ENCODE data around the gene PCNA.
"Not testable (repeated sequence)": the region's sequence is repeated elsewhere in the genome, so short reads cannot be mapped to it uniquely, and the experiment has no call there.

PCNA gene

DNA sequence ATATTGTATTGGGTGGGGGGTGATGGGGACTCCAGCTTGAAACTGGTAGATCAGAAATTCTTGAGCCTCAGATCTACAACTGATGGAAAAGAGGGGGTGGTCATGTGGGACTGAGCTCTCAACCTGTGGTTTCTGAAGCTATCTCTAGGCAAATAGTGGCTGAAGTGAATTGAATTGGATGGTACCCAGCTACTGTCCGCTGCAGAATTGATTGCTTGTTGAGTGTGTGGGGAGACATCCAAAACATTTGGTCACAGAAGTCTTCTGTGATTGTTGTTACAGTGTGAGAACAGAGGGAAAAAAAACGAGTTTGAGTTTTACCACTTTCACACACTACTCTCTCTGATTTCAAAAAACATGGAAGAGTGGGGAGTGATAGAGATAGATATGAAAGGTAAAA, 21.9 kb upstream of the PCNA start:
- no peak for DNase-seq

DNA sequence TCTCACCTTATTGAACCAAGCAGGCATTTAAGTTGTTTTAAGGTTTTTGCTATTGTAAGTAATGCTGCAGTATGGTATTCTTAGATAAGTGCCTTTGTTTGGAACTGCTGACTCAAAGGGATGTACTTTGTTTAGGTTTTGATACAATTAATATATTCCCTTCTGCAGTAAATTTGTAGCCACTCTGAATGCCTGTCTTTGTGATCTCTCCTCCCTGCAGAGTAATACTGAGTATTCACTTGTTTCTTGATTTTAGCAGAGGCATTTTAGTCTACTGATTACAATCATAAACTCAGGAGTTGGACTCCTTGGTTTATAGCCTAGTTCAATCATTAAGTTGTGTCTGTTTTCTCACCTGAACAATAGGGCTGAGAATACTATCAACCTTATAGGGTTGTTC, 20.4 kb upstream of the PCNA start:
- DNase-seq: no peak

DNA sequence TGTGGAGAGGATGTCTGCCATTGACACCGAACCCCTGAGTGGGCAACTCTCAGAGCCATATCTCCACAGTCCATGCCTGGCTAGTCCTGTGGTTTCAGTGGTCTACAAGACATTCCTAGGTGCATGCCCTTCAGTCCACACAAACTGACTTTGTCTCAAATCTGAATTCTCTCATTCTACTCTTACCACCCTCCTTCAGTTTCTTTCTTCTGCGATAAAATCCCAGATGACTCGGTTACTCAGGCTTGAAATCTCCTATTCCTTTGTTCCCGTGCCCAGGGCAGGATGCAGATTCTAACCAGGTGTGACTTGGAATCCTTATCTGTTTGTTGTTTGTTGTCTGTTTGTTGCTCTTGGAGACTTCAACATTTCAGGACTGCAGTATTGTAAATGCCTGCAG, 16.3 kb upstream of the PCNA start:
- no peak for DNase-seq

DNA sequence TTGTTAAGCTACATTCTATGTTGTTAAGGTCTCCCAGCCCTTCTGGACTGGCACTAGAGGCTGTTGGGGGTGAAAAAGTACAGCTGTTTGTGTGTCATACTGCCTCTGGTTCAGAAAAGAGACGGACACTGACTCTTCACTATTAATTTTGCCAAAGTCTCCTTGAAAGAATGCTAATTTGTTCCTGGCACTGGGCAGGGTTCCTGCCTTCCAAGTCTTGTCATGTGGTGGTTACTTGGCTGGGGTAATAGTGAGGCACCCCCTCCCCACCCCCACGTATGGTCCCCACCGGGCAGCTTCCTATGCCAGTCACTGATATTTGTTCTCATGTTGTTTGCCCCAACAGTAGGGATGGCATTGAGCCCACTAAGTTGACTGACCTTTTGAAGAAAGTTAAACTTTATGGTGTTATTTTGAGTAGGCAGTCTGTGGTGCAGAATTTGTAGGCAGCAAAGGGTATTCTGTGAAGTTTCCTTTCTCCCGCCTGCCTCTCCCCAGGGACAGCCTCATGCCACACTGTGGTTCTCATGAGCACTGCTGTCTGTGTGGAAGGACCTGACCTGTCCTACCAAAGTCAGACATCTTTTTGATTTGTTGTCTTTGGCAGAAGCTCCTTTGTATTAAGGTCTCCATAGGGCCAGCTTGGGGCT, 15.7 kb upstream of the PCNA start:
- DNase-seq: no peak

DNA sequence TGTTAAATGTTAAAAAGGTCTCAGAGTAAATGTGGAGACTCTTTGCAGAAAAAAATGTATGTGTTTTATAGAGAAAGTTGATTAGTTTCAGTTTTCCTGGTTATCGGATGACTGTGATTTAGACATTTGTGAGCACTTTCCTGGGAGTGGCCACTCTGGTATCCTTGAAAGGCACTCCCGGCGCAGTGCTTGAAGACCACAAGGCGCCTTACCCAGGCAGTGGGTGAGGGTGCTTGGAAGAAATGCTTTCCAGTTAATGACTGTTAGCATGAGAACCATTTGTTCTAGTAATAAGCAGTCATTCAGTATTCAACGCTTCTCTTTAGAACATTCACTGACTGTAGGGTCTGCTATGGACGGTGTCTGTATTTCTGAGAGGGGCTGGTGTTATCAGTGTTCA, 14.2 kb upstream of the PCNA start:
- DNase-seq: no peak

DNA sequence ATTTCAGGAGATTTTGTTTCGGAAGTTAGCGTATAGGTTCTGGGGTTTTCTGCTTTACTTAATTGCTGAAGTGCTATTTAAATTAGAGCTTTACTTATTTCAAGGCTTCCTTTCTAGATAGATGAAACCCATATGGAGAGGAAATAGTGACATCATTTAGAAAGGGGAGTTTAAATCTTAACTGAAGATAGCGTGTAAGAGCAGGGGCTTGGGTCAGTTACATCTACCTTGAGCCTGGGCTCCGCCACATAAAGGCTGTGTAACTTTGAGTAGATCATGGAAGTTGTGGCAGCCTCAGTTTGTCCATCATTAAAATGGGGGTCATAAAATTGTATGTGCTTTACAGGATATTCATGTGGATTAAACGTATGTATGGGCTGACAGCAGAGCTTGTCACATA, 11.7 kb upstream of the PCNA start:
- DNase-seq: no peak

DNA sequence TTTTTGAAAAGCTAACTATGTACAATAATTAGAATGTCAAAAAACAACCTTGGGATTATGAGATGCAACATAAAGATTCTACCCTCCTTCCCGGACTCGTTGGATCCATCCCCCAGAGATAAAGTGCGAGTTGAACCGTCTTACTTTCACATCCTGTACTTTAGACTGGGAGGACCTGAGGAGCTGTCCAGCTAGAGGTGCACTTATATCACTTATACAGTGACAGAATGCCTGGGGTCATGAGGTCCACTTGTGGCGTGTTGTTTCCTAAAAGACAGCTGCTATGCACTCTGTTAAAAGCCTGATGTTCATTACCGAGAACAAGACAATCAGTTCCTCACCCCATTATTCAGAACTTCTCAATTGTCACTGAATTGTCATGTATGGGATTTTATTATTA, 9.1 kb upstream of the PCNA start:
- DNase-seq: no peak

DNA sequence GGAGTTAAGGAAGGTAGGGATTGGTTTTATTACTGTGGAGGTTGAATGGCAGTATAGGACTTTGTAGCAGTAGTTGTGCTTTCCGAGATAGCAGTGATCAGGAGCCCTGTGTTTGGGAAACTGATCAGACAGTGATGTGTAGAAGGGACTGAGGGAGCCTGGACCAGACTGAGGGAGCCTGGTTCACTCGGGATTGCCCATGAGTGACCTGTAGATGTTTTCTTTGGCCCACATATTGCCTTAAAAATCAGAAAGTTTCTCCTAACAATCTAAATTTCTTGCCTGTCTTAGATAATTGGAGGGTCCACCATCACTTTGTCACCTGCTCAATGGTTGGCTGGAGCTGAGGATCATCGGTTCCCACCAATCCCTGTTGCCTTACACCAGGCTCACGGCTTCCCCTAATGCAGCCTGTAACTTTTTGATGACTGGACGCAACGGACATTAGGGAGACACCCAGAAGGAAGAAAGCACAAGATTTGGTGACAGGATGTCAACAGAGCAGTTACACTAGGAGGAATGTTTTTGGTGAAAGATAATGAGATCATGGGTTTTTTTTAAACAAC, 8.2 kb upstream of the PCNA start:
- no peak for DNase-seq

DNA sequence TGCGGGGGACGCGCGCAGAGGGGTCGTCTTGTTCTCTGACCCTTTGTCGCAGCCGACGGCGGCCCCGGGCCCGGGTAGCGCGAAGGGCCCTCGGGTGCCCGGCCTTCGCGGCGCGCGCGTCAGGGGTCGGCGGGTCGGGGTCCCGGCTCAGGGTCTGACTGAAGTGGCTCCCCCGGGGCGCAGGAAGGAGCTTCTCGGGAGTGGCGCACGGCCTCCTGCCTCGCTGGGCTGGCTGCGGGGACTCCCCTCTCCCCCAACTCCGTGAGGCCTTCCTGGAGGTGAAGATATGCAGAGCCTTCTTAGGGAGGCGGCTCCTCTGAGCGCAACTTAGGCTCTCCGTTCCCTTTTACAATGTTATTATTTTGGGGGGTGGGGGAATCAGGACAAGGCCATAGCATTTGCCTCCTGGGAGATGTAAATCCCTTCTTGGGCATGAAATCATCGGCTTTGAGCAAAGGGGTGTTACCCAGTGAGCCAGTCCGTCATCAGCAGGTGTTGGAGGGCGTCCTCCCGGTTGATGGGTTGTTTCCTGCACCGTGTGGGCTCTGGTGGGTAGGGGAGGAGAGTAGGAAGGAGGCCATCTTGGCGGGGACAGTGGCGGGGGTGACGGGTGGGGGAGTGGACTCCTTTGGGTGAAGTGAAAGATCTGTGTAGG, 7.6 kb upstream of the PCNA start:
- DNase-seq: peak; percentile 81

DNA sequence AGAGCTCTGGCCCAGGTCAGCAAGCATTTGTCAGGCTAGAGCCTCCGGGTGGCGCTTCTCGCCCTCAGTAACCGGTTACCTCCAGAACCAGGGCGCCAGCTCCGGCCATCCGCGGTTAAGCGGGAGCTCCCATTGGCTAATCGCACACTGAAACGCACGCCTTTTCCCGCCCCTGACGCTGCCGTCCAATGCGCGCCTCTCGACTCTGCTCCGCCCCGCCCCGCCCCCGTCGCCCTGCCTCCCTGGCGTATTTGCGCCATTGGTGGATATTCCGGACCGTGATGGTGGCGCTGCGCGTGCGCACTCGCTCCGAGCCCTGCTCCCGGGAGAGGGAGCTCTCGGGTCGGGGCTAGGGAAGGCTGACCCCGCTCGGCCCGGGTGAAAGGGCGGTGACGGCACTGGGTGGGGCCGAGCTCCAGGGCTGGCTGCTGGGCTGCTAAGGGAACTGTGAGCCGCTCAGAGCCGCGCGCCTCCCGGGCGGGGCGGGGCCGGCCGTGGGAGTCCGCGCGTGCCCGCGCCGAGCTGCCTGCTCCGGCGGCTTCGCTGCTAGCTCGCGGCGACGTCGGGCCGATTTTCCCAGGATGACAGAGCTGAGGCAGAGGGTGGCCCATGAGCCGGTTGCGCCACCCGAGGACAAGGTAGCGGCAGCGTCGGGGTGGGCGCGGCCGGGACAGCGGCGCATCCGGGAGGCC, 6.9 kb upstream of the PCNA start, which contains the start of gene CDS2:
Gene CDS2, plus strand, starts transcription at position 497 of the 692 bp plus-strand sequence. Its CDS starts 85 bp downstream, at position 582.
- peak; percentile 100 for DNase-seq

DNA sequence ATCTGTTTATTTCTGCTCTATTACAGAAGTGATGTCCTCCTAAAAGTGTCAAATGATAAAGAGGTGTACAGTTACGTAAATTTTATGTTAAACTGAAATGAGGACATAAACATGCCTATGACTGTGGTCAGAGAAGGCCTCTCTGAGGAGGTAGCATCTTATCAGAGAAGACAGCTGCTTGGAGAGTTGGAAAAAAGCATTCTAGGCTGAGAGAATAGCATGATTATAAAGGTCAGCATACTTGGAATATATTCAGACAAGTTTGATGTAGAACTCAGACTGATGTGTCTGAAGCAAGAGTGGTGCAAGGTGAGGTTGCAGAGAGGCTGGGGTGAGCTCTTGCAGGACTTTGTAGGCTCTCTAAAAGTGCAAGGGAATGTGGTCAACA, 3.1 kb upstream of the PCNA start:
- DNase-seq: no peak

DNA sequence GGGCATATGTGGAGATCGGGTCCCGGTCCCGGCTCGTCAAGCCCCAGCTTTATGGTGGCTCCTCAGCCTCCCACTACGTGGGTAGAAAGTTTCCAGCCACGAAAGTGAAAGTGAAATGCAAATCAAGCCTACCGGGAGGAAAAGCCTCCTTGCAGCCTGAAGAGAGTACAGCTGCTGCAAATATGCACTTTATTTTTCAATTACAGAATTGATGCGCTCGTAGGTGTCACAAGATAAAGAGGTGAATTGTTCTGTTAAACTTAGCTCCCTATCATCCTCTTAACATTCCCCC, 373 bp upstream of the PCNA start:
- no peak for DNase-seq

DNA sequence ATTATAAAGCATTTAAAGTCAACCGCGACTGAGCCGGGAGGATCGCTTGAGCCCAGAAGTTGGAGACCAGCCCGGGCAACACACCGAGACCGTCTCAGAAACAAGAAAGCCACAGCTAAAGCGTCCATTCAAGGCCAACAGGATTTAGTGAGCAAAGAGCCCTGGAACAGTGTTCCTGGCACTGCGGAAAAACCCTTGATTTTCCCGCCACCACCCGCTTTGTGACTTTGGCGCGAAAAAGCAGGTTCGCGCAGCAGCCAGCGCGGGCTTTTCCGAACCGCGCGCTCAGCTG, 669 bp downstream of the PCNA start:
- DNase-seq: no peak

DNA sequence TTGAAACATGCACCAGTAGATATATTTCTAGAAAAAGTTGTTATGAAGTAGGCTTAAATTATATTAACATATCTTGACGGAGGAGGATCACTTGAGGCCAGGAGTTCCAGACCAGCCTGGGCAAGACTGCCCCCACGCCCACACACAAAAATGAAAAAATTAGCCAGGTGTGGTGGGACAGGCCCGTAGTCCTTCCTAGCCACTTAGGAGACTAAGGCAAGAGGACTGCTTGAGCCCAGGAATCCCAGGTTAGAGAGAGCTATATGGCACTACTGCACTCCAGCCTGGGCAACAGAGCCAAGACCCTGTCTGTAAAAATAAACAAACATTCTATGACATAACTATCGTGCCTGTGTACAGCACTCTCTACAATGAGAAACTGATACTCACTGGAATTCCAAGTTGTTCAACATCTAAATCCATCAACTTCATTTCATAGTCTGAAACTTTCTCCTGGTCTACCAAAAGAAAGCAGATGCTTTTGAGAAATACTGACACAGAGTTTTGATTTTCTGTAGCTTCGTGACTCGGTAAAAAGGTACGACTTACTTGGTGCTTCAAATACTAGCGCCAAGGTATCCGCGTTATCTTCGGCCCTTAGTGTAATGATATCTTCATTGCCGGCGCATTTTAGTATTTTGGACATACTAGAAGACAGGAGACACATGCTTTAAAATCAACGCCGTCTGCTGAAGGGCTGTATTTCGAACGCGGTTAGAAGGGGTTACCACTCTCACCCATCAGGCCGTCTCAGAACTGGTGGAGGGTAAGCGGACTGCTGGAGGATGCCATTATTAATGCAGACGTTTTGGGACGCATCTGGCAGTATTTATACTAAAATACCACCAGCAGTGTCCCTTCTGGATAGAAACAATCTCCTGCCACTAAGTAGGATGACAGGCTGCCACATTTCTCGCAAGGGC, 1.3 kb downstream of the PCNA start:
- no peak for DNase-seq

DNA sequence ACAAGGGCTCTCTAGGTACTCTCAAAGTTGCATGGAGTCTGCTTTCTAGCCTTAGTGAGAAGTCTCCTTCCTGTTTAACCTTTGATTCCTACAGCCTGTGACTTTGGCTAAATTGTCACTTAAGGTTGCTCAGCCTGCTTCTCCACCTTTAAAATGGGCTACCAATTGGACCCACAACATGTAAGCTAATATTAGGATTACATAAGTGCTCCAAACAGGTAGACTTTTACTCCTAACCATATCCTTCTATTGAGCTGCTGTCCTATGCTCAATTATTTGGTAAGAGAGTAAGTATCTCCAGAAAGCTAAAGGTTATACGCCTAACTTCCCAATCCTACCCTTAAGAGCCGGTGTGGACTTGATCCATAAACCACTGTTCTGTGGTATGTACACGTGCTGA, 2.9 kb downstream of the PCNA start:
- DNase-seq: no peak

DNA sequence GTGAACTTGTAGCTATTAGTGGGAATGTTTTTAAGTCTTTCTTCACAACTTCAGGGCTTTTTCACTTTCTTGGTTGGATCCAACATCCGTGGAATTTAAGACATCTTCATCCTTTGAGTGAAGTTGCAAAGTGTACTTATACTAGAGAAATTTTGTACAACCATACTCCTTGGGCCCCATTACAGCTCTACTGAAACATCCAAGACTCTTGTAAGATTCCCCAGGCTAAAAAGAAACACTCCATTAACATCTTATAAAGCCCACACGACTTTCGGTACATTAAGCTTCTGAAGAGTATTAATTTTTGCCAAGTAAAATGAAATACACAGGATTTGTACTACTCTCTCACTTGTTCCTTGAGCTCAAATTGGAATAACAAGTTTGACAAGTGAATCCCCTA, 5.4 kb downstream of the PCNA start:
- no peak for DNase-seq

DNA sequence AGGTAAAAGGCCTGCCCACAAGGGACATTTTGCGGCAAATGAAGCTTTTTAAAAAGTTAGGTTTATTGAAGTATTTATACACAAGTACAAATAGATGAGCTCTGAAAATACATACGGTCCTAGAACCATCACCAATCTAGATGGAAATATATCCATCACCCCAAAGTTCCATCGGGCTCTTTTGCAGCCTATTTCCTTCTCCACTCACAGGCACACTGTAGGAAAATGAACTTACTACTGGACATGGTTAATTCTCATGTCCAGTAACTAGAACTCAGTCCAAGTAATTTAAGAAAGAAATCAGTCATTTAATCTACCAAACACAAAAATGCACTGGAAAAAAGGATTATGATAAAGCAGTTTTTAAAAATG, 6.2 kb downstream of the PCNA start:
- no peak for DNase-seq

DNA sequence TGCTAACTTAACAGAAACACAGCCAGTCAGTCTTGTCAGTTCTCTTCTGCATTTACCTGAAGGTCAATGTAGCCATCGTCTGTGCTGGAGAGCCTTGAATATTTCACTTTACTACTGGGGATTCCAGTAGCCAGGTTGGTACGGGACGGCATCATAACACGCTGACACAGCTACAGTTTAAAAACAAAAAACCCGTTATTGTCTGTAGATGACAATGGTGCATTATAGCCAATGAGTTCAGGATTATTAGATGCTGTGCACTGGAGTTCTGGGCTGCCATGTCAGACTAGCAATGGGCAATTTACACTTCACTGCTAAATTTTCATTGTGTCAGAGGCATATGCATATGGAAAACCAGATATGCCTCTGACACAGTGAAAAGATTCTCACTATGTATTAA, 10.5 kb downstream of the PCNA start:
- DNase-seq: no peak

DNA sequence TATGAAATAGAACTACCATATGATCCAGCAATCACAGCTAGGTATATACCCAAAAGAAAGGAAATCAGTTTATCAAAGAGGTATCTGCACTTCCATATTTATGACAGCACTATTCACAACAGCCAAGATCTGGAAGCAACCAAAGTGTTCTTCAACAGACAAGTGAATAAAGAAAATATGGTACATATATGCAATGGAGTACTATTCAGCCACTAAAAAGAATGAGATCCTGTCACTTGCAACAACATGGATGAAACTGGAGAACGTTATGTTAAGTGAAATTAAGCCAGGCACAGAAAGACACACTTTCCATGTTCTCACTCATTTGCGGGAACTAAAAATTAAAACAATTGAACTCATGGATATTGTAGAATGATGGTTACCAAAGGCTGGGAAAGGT, 15.3 kb downstream of the PCNA start:
- no peak for DNase-seq

DNA sequence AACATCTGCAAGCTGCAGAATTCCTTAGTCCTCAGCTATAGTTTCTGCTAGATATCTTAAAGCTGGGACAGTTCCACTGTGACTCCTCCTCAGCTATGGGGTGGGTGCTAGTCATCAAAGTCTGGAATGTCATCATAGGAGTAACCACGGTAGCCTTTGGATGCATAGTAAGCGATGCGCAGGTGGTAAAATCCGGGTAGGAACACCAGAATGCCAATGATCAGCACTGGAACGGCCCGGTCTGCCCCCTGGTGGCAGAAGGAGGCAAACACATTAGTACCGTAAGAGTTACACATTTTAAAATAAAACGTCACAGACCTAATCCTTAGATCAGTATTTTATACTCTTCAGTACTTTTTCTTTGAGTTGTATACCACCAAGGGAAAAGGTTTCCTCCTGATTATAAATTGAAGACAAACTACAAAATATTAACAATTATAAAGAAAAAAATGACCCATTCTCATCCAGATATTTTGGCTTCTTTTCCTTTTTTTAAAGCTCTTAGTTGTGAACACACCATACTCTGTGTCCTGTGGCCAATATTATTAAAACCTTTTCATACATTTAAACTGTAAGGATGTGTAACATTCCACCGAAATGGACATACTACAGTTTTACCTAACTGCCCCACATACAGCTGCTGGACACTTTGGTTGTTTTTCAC, 18.9 kb downstream of the PCNA start:
- DNase-seq: peak; percentile 79

DNA sequence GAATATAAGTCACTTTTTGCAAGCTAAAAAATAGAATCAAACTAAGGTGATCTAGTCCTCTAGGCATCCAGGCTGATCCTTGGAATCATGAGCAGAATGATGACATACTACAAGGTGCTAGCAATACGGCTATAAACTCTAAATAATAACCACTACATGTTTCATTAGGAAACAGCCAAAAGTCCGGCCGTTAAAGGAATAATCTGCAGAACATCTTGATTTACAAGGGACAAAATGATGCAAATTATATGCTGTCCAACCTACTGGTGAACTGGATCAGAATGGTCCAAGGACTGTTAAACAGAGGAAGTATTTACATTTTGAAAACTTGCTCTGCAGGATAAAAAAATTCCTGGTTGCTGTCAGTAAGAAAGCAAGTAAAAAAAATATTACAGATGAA, 19.8 kb downstream of the PCNA start:
- DNase-seq: not testable (repeated sequence)

DNA sequence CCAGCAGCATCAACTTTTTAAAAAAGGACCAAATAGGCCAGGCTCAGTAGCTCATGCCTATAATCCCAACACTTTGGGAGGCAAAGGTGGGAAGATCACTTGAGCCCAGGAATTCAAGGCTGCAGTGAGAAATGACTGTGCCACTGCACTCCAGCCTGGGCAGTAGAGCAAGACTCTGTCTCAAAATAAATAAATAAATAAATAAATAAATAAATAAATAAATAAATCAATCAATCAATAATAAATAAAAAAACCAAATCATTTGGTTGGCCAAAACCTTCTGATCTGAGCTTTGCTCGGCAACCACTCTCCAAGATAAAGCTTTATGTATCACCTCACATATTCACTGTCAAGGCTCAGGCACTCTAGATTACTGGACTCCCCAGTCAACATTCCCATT, 20.7 kb downstream of the PCNA start:
- not testable (repeated sequence) for DNase-seq

DNA sequence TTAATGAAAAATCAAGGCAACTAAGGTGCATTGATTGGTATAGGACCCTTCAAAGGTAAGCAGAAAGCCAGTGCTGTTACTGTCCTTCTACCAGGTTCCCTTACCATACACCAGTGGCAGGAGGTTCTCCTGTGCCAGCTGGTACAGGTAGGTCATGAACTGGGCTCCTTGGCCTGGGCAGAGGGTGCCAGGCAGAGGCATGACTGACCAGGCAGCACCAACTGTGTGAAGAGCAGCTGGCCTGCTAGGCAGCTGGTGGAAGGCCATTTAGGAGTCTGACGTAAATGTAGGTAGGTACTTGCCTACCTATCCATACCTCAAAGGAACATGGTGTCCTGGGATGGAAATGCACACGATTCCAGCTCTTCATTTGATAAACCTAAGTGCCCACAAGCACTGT, 23.3 kb downstream of the PCNA start:
- DNase-seq: no peak

Measured in CD4-positive, alpha-beta T cell treated with Interleukin-10 for 1 hour (primary cell).